ENCODE results near the gene C16orf89.

DNA sequence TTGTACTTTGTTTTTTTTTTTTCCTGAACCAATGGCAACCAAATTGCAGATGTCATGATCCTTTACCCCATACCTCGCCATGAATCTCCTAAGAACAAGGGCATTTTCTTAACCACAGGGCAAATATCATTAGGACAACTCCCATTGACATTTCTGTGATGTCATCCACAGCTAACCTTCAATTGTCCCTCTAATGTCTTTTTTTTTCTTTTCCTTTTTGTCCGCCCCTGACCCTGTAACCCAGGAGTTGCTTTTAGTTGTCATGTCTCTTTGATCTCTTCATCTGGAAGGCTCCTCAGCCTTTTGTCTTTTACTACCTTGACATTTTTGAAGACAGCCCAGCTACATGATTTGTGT lies 31.6 kb downstream of the C16orf89 start:
- TF ChIP-seq, protein P1, sequence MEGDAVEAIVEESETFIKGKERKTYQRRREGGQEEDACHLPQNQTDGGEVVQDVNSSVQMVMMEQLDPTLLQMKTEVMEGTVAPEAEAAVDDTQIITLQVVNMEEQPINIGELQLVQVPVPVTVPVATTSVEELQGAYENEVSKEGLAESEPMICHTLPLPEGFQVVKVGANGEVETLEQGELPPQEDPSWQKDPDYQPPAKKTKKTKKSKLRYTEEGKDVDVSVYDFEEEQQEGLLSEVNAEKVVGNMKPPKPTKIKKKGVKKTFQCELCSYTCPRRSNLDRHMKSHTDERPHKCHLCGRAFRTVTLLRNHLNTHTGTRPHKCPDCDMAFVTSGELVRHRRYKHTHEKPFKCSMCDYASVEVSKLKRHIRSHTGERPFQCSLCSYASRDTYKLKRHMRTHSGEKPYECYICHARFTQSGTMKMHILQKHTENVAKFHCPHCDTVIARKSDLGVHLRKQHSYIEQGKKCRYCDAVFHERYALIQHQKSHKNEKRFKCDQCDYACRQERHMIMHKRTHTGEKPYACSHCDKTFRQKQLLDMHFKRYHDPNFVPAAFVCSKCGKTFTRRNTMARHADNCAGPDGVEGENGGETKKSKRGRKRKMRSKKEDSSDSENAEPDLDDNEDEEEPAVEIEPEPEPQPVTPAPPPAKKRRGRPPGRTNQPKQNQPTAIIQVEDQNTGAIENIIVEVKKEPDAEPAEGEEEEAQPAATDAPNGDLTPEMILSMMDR (conservative IDR thresholded peaks at IDR 0.05; ENCODE audit: low read depth in 2 of 2), result no peak
- TF ChIP-seq EZH2 (IDR thresholded peaks at IDR 0.05; ENCODE audit: low read depth, unreplicated experiment) (no peak), POLR2AphosphoS5 (IDR thresholded peaks at IDR 0.05; ENCODE audit: low read depth) (no peak), JUNB (IDR thresholded peaks at IDR 0.05; ENCODE audit: unreplicated experiment) (no peak), EZH2phosphoT487 (IDR thresholded peaks at IDR 0.05; ENCODE audit: unreplicated experiment) (no peak), ZNF331 (CRISPR knock-in tag; IDR thresholded peaks at IDR 0.05; ENCODE audit: low read depth) (no peak), CREB1 (CRISPR knock-in tag; IDR thresholded peaks at IDR 0.05; ENCODE audit: low read depth) (no peak), ZNF114 (CRISPR knock-in tag; IDR thresholded peaks at IDR 0.05) (no peak), STAT1 (IDR thresholded peaks at IDR 0.05; ENCODE audit: unreplicated experiment) (no peak)
- TF ChIP-seq, protein P2, sequence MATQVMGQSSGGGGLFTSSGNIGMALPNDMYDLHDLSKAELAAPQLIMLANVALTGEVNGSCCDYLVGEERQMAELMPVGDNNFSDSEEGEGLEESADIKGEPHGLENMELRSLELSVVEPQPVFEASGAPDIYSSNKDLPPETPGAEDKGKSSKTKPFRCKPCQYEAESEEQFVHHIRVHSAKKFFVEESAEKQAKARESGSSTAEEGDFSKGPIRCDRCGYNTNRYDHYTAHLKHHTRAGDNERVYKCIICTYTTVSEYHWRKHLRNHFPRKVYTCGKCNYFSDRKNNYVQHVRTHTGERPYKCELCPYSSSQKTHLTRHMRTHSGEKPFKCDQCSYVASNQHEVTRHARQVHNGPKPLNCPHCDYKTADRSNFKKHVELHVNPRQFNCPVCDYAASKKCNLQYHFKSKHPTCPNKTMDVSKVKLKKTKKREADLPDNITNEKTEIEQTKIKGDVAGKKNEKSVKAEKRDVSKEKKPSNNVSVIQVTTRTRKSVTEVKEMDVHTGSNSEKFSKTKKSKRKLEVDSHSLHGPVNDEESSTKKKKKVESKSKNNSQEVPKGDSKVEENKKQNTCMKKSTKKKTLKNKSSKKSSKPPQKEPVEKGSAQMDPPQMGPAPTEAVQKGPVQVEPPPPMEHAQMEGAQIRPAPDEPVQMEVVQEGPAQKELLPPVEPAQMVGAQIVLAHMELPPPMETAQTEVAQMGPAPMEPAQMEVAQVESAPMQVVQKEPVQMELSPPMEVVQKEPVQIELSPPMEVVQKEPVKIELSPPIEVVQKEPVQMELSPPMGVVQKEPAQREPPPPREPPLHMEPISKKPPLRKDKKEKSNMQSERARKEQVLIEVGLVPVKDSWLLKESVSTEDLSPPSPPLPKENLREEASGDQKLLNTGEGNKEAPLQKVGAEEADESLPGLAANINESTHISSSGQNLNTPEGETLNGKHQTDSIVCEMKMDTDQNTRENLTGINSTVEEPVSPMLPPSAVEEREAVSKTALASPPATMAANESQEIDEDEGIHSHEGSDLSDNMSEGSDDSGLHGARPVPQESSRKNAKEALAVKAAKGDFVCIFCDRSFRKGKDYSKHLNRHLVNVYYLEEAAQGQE (IDR thresholded peaks at IDR 0.05; ENCODE audit: unreplicated experiment), result no peak
